GM19035 (cell line): Measurements from ENCODE around the gene ZNF681.
"Not testable (repeated sequence)": the region's sequence is repeated elsewhere in the genome, so short reads cannot be mapped to it uniquely, and the experiment has no call there.

Source experiments
- ATAC-seq: cut with Tn5 transposase; IDR thresholded peaks from one replicate; pipeline ENCODE4 v1.9.1; 2021; ENCODE audit not compliant: unreplicated experiment

The ZNF681 gene

DNA sequence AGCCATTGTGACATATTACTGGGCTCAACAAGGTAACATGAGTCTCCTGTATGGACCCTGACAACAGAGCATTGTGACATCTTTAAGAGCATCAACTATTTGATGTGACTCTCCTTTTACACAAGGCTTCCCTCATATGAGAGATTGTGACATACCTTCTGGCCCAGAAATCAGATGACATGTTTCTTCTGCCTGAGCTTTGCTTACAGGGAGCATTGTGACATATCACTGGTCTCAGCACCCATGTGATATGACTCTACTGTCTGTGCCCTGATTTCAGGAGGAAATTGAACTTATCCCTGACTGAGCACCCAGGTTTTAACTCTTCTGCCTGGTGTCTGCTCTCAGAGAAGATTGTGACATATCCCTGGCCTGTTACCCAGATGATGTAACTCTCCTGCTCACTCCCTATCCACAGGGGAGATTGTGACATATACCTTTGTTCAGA lies 15.9 kb upstream of the ZNF681 start:
- ATAC-seq, result no peak

GRCh38 chr19:23774106-23774505 lies 15.4 kb upstream of the ZNF681 start:
- no peak for ATAC-seq

GRCh38 chr19:23772675-23773063 lies 14.0 kb upstream of the ZNF681 start:
- ATAC-seq, result no peak

DNA sequence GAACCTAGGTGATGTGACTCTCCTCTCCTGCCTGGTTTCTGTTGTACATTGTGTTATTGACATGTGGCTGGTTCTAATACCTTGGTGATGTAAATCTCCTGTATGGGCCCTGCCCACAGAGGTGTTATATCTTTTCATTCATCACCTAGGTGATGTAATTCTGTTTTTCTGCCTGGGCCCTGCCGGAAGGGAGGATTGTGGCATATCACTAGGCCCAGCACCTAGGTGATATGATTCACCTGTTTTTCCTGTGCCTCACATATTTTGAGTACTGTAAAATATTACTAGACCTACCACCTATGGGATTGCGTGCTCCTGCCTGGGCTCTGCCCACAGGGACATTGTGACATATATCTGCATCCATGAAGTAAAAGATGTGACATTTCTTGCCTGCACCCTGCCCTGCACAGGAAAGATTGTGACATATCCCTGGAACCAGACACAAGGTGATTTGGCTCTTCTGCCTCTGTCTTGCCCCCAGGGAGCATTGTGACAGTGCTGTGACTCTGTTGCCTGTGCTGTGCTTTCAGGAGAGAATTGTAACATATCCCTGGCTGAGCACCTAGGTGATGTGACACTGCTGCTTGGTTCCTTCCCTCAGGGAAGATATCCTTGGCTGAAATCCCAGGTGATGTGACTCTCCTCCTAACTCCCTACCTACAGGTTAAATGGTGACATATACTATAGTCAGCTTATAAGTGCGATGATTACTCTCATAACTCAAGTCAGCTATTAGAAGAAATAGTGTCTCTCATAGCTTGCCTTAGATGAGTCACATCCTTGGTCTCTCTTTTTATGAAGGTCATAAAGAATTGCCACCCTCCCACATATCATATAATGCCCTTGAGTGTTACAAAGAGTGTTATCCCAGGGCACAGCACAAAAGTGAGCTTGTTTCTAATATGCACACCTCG lies 13.3 kb upstream of the ZNF681 start:
- ATAC-seq, result no peak

GRCh38 chr19:23771316-23771715 lies 12.6 kb upstream of the ZNF681 start:
- ATAC-seq, result no peak

DNA sequence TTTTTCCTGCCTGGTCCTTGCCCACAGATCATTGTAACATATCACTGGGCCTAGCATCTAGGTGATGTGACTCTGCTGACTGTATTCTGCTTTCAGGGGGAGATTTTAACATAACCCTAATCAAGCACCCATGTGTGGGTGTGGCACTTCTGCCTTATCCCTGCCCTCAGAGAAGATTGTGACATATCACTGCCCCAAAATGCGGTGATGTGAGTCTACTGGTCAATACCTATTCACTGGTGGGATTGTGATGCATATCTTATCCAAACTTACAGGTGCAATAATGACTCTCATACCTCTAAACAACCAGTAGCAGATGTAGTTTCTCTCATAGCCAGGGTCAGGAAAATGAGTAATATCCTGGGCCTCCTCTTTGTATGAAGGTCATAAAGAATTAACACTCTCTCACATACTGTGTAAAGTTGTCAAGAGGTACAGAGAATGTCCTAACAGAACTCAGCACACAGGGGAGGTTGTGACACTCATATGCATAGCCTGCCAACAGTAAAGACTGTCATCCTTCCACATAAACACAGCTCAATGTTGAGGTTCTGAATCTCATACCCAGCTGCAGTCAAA lies 12.1 kb upstream of the ZNF681 start:
- ATAC-seq, result no peak

DNA sequence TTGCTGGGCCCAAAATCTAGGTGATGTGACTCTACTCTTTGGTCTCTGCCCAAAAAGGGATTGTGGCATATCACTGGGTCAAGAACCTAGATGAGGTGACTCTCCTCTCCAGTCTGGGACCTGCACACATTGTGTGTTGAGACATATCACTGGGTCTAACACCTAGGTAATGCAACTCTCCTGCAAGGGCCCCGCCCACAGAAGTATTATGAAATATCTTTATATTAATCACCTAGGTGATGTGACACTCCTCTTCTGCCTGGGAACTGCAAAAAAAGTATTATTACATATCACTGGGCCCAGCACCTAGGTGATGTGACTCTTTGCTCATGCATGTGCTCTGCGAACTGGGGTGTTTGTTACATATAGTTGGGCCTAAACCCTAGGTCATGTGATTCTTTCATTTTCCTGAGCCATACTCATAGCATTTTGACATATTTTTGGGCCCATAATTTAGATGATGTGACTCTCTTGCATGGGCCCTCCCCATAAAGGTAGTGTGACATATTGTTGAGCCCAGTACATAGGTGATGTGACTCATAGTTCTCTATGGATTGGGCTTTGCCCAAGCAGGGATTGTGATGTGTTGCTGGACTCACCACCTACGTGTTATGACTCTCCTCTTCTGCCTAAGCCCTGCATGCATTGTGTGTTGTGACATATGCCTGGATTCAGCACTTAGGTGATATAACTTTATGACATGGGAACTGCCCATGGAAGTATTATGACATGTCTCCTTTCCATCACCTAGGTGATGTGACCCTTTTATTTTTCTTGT lies 11.2 kb upstream of the ZNF681 start:
- ATAC-seq, result no peak

DNA sequence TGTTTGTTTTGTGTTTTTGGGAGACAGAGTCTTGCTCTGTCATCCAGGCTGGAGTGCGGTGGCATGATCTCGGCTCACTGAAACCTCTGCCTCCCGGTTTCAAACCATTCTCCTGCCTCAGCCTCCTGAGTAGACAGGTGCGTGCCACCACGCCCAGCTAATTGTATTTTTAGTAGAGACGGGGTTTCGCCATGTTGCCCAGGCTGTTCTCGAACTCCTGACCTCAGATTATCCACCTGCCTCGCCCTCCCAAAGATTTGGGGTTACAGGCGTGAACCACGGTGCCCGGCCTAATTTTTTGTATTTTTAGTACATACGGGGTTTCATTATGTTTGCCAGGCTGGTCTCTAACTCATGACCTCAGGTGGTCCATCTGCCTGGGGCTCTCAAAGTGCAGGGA lies 8.3 kb upstream of the ZNF681 start:
- no peak for ATAC-seq

DNA sequence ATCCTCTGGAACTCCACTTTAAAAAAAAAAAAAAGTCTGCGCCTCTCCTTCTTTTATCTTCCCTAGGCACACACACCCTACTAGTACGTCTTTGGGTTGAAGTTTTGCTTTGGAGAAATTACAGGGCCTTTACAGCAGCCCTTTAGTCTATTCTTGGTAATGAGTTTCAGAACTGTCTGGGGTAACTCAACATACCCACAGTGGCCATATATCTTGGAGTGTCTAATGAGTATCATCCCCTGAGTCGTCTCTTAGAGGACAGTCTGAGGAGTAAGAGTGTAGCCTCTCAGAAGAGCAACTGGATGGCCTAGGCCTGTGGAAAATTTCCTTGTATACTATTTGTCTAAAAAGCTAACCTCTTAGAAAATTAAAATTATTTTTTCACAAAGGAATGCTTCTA lies 6.1 kb upstream of the ZNF681 start:
- ATAC-seq, result no peak

DNA sequence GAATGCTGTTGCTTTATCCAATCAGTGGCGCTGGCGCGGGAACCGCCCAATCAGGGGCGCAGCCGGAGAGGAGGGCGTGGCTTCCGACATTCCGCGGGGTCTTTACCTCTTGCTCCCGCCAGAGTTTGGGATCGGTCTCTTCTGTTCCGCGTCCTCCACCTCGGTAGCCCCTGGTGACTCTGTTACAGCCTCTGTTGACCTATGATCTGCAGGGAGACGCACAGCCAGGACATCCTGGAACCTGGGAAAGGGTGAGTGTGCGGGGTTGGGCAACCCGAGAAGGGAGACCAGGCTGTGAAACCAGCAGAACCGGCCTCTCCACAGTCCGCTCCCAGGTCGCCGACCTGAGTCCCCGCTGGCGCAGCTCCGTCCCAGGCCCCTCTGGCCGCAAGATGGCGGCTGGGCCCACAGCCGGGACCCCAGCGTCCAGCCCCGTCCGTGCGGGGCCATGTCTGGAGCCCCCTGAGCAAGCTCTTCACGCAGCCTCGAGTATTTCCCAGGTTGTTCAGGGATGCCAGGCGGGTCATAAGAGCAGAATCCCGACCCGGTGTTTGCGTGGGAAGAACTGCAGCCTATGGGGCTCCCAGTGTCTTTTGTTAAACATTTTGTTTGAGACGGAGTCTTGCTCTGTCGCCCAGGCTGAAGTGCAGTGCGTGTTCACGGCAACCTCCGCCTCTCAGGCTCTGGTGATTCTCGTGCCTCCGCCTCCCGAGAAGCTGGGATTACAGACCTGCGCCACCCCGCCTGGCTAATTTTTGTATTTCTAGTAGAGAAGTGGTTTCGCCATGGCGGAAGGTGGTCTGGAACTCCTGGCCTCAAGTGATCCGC lies 4.4 kb upstream of the ZNF681 start:
- ATAC-seq, result no peak

DNA sequence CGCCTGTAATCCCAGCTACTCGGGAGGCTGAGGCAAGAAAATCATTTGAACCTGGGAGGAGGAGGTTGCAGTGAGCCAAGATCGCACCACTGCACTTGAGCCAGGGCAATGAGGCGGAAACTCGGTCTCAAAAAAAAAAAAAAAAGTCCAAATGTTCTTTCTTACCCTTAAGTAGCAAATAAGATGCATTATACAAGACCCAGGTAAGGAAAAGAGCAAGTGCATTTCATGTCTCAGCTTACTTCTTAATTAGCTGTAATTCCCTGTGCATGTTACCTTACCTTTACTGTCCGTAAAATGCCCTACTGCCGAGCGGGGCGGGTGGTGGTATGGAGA lies 3.8 kb upstream of the ZNF681 start:
- no peak for ATAC-seq

GRCh38 chr19:23760326-23760725 lies 1.6 kb upstream of the ZNF681 start:
- ATAC-seq, result not testable (repeated sequence)

DNA sequence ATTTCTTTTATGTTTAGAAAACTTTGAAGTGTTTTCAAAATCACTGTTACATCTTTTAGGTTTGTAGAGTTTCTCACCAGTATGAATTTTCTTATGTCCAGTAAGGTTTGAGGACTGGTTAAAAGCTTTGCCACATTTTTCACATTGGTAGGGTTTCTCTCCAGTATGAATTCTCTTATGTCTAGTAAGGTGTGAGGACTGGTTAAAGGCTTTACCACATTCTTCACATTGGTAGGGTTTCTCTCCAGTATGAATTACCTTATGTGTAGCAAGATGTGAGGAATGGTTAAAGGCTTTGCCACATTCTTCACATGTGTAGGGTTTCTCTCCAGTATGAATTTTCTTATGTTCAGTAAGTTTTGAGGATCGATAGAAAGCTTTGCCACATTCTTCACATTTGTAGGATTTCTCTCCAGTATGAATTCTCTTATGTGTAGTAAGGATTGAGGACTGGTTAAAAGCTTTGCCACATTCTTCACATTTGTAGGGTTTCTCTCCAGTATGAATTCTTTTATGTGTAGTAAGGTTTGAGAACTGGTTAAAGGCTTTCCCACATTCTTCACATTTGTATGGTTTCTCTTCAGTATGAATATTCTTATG lies 15.0 kb downstream of the ZNF681 start:
- not testable (repeated sequence) for ATAC-seq

- ATAC-seq, result not testable (repeated sequence)
Observed at GRCh38 chr19:23730729-23731465, 27.8 kb downstream of the ZNF681 start.

GRCh38 chr19:23724161-23724560 lies 34.5 kb downstream of the ZNF681 start:
- ATAC-seq, result not testable (repeated sequence)

- no peak for ATAC-seq
Observed at GRCh38 chr19:23718802-23719201, 39.9 kb downstream of the ZNF681 start.

DNA sequence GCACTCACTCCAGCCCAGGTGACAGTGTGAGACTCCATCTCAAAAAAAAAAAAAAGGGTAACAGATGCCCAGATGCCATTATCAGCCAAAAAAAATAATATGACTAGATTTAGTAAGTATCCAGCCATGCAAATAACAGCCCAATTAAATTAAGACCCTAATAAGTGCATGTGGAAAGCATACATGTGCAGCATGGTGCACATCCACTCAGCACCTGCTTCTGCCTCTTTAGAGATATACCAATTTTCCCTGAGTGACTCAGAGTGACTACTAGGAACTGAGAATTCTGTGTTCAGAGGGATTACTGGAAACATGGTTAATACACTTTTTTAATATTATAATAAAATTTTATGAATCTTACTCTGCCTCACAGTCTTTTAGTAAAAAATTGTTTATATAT lies 41.9 kb downstream of the ZNF681 start:
- ATAC-seq, result no peak

- ATAC-seq, result no peak
Observed at GRCh38 chr19:23709347-23709746, 49.3 kb downstream of the ZNF681 start.

DNA sequence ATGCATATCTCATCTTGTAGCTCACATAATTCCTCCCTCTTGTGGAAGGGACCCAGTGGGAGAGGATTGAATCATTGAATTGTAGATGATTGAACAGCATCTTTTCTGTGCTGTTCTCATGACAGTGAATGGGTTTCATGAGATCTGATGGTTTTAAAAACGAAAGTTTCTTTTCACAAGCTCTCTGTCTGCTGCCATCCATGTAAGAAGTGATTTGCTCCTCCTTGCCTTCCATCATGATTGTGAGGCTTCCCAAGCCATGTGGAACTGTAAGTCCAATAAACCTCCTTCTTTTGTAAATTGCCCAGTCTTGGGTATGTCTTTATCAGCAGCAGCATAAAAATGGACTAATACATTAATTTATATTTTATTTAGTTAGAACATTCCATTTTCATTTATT lies 52.0 kb downstream of the ZNF681 start:
- ATAC-seq, result no peak

DNA sequence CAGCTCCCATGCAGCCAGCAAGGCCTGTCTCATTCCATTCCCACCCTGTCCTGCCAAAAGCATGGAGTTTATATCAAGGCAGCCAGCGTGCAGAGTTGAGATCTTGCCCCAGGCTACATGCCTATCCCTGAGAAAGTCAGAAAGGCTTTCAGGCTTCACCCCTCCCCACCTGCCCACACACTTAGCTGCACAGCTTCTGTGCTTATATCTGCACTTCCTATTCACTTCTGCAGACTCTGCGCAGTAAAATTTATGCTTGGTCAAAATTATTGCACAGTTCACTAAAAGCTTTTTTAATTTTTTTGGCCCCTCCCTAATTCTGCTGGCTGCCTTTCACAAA lies 59.2 kb downstream of the ZNF681 start:
- no peak for ATAC-seq
